HFF-Myc (cell line): ENCODE results near the gene FOXRED2.

ENCODE experiments used
- DNase-seq: peaks from one replicate; pipeline ENCODE4 v3.0.0-alpha.2; 2011; ENCODE audit warnings: low read depth; ENCODE audit errors: extremely low read depth
- H3K4me3 ChIP-seq: replicated peaks from 2 replicates; pipeline ENCODE4 v1.5.1; 2011; ENCODE audit warnings: low read depth, mild to moderate bottlenecking, control low read depth, low read length
- CTCF ChIP-seq: IDR thresholded peaks from 2 replicates; pipeline ENCODE4 v1.5.1; 2012; ENCODE audit warnings: mild to moderate bottlenecking, low read depth, low read length, control low read depth; ENCODE audit errors: missing control alignments

Gene FOXRED2

GRCh38 chr22:36506637-36507517, at the start of gene FOXRED2:
FOXRED2 (minus strand) TSS chr22:36507040; CDS start chr22:36506422, 618 bp downstream.
- no peak for DNase-seq
- peak within 1 kb of the TSS; percentile 46 for H3K4me3 ChIP-seq

GRCh38 chr22:36554098-36554497, 47.3 kb upstream of the FOXRED2 start:
- no peak for TF ChIP-seq CTCF
- no peak for DNase-seq
- H3K4me3 ChIP-seq = no peak overlapping the region

More at GRCh38 chr22:36506637-36507517, at the start of gene FOXRED2:
- no peak for TF ChIP-seq CTCF

GRCh38 chr22:36552289-36552688, 45.4 kb upstream of the FOXRED2 start:
- TF ChIP-seq CTCF = no peak
- H3K4me3 ChIP-seq = no peak overlapping the region
- no peak for DNase-seq

GRCh38 chr22:36550701-36551495, 44.1 kb upstream of the FOXRED2 start:
- DNase-seq = no peak
- H3K4me3 ChIP-seq = no peak overlapping the region
- TF ChIP-seq CTCF = no peak

- TF ChIP-seq CTCF = no peak
- DNase-seq = no peak
Observed at GRCh38 chr22:36549033-36549432, 42.2 kb upstream of the FOXRED2 start.

GRCh38 chr22:36548606-36549005, 41.8 kb upstream of the FOXRED2 start:
- TF ChIP-seq CTCF = no peak
- no peak for DNase-seq
- no peak overlapping the region for H3K4me3 ChIP-seq

More at GRCh38 chr22:36549033-36549432, 42.2 kb upstream of the FOXRED2 start:
- H3K4me3 ChIP-seq = no peak overlapping the region
